Tibial artery (tissue), 4 donors: ENCODE data around the gene NHEJ1.

ENCODE experiments used
- DNase-seq, 2 donors: peaks; one replicate each; pipeline ENCODE4 v3.0.0-alpha.2; 2019
- H3K27ac ChIP-seq, 2 donors: fragments of 200-600 bp; sonication (generic) in 1 of 2; 1 replicate in 1 of 2; 2 replicates in 1 of 2; pipeline ENCODE4 v1.5.1; 2018 to 2019; ENCODE audit warnings: mild to moderate bottlenecking in 1 of 2
- H3K27me3 ChIP-seq, 2 donors: fragments of 200-600 bp; sonication (generic) in 1 of 2; one replicate each; pipeline versions ENCODE4 v1.5.1 to v1.6.0; 2016 to 2019
- H3K36me3 ChIP-seq, 3 donors: fragments of 200-600 bp; sonication (generic) in 2 of 3; one replicate each; pipeline ENCODE4 v1.5.1; 2016 to 2019; ENCODE audit warnings: mild to moderate bottlenecking in 2 of 3
- H3K4me1 ChIP-seq, 4 donors: fragments of 200-600 bp; sonication (generic) in 2 of 4; 1 replicate in 3 of 4; 2 replicates in 1 of 4; pipeline ENCODE4 v1.5.1; 2016 to 2019
- H3K4me3 ChIP-seq, 2 donors: fragments of 200-600 bp; sonication (generic) in 1 of 2; 1 replicate in 1 of 2; 2 replicates in 1 of 2; pipeline ENCODE4 v1.5.1; 2018 to 2019; ENCODE audit warnings: mild to moderate bottlenecking in 2 of 2
- H3K9me3 ChIP-seq, 3 donors: fragments of 200-600 bp; sonication (generic) in 1 of 3; one replicate each; pipeline ENCODE4 v1.5.1; 2016 to 2019
- intact Hi-C: fragments of 100-400 bp; cut with DNase I; formaldehyde crosslinking; loops from one replicate; pipeline ENCODE4 v1.15.0; 2023; ENCODE audit warnings: low total_unique reads
- TF ChIP-seq, protein P1 (sequence below), 2 experiments: fragments of 200-600 bp in 1 of 2; fragments of 450-650 bp in 1 of 2; IDR thresholded peaks; one replicate each; pipeline ENCODE4 v1.5.1; 2017 to 2019; ENCODE audit warnings: antibody characterized with exemption in 2 of 2, mild to moderate bottlenecking in 1 of 2, moderate library complexity in 1 of 2

NHEJ1 gene

DNA sequence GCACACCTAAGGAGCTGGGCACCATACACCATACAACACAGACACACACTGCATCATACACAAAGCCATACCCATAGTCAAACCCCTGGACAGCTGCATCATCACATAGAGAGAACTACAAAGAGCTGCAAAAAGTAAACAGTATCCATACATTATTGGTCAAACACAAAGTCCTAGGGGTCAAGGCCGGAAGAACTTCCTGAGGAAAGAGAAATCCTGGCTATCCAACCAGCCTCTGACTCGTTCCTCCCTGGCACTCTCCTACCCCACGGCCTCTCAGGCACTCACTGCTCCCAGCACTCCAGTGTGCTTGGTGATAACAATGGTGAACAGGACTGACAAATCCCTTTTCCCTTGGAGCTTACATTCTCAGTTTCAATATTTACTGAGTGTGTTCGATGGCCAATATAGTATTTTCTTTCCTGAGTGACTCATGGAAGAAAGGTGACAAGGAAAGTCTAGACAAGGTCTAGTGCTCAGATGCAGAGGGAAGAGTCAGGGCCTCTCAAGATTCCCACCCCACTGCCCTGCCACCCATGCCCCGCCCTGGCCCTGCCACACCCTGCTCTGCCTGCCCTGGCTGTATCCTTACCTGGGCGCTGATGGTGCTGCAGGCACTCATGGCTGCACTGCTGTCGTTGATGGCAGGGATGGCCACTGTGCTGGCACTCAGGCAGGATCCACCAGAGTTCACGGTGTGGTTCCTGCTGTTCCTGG lies 122.7 kb downstream of the NHEJ1 start:
- Histone ChIP-seq H3K27ac (no peak overlapping the region), H3K9me3 (no peaks in the 10 kb centered on the region), H3K4me3 (no peak overlapping the region), H3K36me3 (no peaks in the 10 kb centered on the region), H3K4me1 (peaks cover 0 to 5% (median 2%) of the 10 kb centered on the region in 4 donors), H3K27me3 (peaks cover 0 to 61% of the 10 kb centered on the region in 2 donors)
- TF ChIP-seq, protein P1, sequence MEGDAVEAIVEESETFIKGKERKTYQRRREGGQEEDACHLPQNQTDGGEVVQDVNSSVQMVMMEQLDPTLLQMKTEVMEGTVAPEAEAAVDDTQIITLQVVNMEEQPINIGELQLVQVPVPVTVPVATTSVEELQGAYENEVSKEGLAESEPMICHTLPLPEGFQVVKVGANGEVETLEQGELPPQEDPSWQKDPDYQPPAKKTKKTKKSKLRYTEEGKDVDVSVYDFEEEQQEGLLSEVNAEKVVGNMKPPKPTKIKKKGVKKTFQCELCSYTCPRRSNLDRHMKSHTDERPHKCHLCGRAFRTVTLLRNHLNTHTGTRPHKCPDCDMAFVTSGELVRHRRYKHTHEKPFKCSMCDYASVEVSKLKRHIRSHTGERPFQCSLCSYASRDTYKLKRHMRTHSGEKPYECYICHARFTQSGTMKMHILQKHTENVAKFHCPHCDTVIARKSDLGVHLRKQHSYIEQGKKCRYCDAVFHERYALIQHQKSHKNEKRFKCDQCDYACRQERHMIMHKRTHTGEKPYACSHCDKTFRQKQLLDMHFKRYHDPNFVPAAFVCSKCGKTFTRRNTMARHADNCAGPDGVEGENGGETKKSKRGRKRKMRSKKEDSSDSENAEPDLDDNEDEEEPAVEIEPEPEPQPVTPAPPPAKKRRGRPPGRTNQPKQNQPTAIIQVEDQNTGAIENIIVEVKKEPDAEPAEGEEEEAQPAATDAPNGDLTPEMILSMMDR (IDR thresholded peaks at IDR 0.05) = no peak
- no peak for DNase-seq
- intact Hi-C loops = no loop called here

DNA sequence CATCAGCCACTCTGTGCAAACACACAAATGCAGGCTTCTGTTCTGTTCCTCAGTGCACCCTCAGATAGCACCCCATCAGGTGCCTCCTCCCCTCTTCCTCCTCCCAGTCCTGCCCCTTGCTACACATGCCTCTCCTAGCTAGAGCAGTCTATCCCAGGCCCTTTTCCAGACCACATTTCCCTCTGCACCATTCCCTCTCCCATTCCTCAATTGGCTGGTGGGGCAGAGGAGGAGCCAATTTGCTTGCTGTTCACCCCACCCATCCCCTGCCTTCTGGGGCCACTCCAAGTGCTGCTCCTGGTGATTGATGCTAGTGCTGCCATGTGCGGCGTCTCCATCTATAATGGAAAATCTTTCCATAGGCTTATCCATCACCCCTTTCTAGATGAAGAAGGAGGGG lies 124.7 kb downstream of the NHEJ1 start:
- H3K36me3 ChIP-seq = no peaks in the 10 kb centered on the region
- H3K4me1 ChIP-seq = no peaks in the 10 kb centered on the region
- DNase-seq = no peak
- no peak overlapping the region for H3K4me3 ChIP-seq
- TF ChIP-seq, protein P1 (IDR thresholded peaks at IDR 0.05) = no peak
- H3K27ac ChIP-seq = no peak overlapping the region
- H3K9me3 ChIP-seq = no peaks in the 10 kb centered on the region
- H3K27me3 ChIP-seq = peaks cover 0 to 60% of the 10 kb centered on the region in 2 donors
- intact Hi-C loops = no loop called here

DNA sequence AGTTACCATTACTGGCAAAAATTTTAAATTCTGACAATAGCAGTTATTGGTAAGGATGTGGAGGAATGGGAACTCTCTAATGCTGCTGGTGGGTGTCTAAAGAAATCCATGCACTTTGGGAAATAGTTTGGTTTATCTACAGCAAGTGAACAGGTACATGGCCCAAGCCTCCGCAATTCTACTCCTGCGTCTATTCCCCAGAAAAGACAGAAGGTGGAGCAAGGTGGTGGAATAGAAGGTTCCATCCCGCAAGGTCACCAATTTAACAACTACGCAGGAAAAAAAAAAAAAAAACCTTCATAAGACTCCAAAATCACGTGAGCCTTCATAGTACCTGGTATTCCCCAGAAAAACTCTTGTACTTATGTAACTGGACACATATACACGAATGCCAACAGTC lies 125.8 kb downstream of the NHEJ1 start:
- H3K27me3 ChIP-seq = peaks cover 0 to 60% of the 10 kb centered on the region in 2 donors

DNA sequence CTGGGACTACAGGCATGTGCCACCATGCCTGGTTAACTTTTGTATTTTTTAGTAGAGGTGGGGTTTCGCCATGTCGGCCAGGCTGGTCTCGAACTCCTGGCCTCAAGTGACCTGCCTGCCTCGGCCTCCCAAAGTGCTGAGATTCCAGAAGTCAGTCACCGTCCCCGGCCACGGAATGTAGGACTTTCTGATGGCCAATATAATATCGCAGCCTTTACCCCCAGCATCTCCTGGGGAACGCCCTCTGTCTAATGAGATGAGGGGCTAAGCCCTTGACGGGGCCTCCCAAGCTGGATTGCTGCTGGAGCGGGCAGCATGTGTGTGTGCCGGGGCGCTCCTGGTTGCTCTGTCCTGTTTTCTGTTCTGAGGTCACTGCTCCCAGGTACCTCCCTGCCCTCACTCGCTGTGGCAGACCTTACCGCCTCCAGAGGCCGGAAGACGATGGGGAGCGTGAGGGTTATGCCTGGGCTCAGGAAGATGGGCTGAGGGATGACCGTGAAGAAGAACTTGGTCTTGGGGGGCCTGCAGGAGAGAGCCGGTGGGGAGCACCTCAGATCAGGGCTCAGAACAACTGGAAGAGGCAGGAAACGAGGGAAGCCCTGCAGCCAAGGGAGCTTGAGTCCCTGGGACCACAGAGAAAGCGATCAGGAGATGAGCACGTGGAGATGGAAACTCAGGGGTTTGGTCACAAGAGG lies 128.4 kb downstream of the NHEJ1 start:
- intact Hi-C loops = no loop called here
- no peak for DNase-seq
- no peak overlapping the region for H3K27ac ChIP-seq
- no peaks in the 10 kb centered on the region for H3K36me3 ChIP-seq
- TF ChIP-seq, protein P1 (IDR thresholded peaks at IDR 0.05) = no peak
- no peaks in the 10 kb centered on the region for H3K9me3 ChIP-seq
- H3K27me3 ChIP-seq = peaks cover 0 to 57% of the 10 kb centered on the region in 2 donors
- H3K4me1 ChIP-seq = no peaks in the 10 kb centered on the region
- no peak overlapping the region for H3K4me3 ChIP-seq

More for the DNA sequence above, 125.8 kb downstream of the NHEJ1 start:
- Histone ChIP-seq H3K4me1 (no peaks in the 10 kb centered on the region), H3K9me3 (no peaks in the 10 kb centered on the region), H3K36me3 (no peaks in the 10 kb centered on the region), H3K27ac (no peak overlapping the region), H3K4me3 (no peak overlapping the region)
- no peak for DNase-seq
- intact Hi-C loops = no loop called here
- TF ChIP-seq, protein P1 (IDR thresholded peaks at IDR 0.05) = no peak

DNA sequence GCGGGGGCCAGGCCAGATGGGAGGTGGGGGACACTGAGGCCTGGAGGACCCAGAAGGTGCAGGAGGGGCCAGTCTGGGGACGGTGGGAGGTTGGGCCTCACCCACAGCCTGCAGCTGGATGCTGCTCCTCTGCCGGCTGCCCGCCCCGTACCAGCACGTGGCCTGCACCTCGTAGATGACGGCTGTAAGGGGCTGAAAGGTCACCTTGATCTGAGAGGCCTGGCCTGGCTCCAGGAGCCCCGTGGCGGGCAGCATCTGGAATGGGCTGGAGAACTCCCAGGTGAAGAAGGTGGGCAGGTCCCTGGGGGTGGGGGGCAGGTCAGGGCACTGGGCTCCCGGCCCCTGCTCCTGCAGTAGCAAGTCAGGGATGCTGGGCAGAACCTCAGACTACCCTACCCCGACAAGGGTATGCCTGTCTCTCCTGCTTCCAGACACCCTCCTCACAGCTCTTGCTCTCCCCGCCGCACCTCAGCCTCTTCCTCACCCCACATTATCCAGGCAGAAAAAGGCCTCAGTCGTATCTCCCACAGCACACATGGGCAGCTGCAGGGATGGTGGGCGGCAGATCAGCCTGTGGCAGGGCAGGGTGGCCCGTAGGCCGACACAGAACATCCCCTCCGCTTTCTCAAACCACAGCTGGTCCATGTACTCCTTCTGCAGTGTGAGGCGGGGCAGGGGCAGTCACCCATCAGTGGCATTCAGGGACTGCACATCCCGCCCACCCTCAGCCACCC lies 129.4 kb downstream of the NHEJ1 start:
- Histone ChIP-seq H3K27ac (no peak overlapping the region), H3K4me1 (no peaks in the 10 kb centered on the region), H3K9me3 (no peaks in the 10 kb centered on the region), H3K27me3 (peaks cover 0 to 54% of the 10 kb centered on the region in 2 donors), H3K36me3 (no peaks in the 10 kb centered on the region), H3K4me3 (no peak overlapping the region)
- TF ChIP-seq, protein P1 (IDR thresholded peaks at IDR 0.05) = no peak
- intact Hi-C loops = no loop called here
- DNase-seq = no peak
